Activated naive CD8-positive, alpha-beta T cell (primary cell): ENCODE measurements around the gene MTAP.
A peak's percentile ranks its signal among the peaks of the same experiment; 100 is the strongest.

Experiments used
- H3K27ac Mint-ChIP-seq: one replicate; pipeline ENCODE4 v1.8.0; 2021; ENCODE audit warnings: mixed read lengths
- H3K27me3 Mint-ChIP-seq: one replicate; pipeline ENCODE4 v1.8.0; 2021; ENCODE audit warnings: mixed read lengths
- H3K36me3 Mint-ChIP-seq: one replicate; pipeline ENCODE4 v1.8.0; 2021; ENCODE audit warnings: mixed read lengths
- H3K4me1 Mint-ChIP-seq: one replicate; pipeline ENCODE4 v1.8.0; 2021; ENCODE audit warnings: low read depth, mixed read lengths
- H3K4me3 Mint-ChIP-seq: one replicate; pipeline ENCODE4 v1.8.0; 2021; ENCODE audit warnings: mild to moderate bottlenecking, mixed read lengths
- H3K9me3 Mint-ChIP-seq: one replicate; pipeline ENCODE4 v1.8.0; 2021; ENCODE audit warnings: low read depth, mixed read lengths

The MTAP gene

GRCh38 chr9:21789541-21790037 is 12.8 kb upstream of the MTAP start:
- Mint-ChIP-seq H3K4me1 (peaks cover 3% of the 10 kb centered on the region), H3K4me3 (peak overlapping the region; percentile 74), H3K36me3 (no peaks in the 10 kb centered on the region), H3K9me3 (no peaks in the 10 kb centered on the region), H3K27ac (peak overlapping the region; percentile 89), H3K27me3 (peaks cover 4% of the 10 kb centered on the region)

- H3K4me1 Mint-ChIP-seq, result no peaks in the 10 kb centered on the region
- no peaks in the 10 kb centered on the region for H3K36me3 Mint-ChIP-seq
- H3K27me3 Mint-ChIP-seq, result peaks cover 11% of the 10 kb centered on the region
These were observed 7.0 kb upstream of the MTAP start for GRCh38 chr9:21795483-21795882.

GRCh38 chr9:21796768-21797167 is 5.7 kb upstream of the MTAP start:
- peaks cover 9% of the 10 kb centered on the region for H3K27me3 Mint-ChIP-seq
- no peaks in the 10 kb centered on the region for H3K36me3 Mint-ChIP-seq
- H3K4me3 Mint-ChIP-seq, result no peak overlapping the region
- H3K27ac Mint-ChIP-seq, result no peak overlapping the region
- peaks cover 5% of the 10 kb centered on the region for H3K4me1 Mint-ChIP-seq
- H3K9me3 Mint-ChIP-seq, result no peaks in the 10 kb centered on the region

More at GRCh38 chr9:21795483-21795882, 7.0 kb upstream of the MTAP start:
- H3K9me3 Mint-ChIP-seq, result no peaks in the 10 kb centered on the region
- H3K4me3 Mint-ChIP-seq, result no peak overlapping the region
- H3K27ac Mint-ChIP-seq, result no peak overlapping the region

- Mint-ChIP-seq H3K9me3 (no peaks in the 10 kb centered on the region), H3K27me3 (peaks cover 6% of the 10 kb centered on the region), H3K4me3 (peak overlapping the region; percentile 99), H3K27ac (peak overlapping the region; percentile 96), H3K36me3 (no peaks in the 10 kb centered on the region), H3K4me1 (peaks cover 35% of the 10 kb centered on the region)
These were observed 1.3 kb upstream of the MTAP start for GRCh38 chr9:21800931-21801682.

- Mint-ChIP-seq H3K4me3 (peak overlapping the region; percentile 99), H3K9me3 (no peaks in the 10 kb centered on the region), H3K27ac (peak overlapping the region; percentile 96), H3K4me1 (peaks cover 39% of the 10 kb centered on the region), H3K27me3 (peaks cover 5% of the 10 kb centered on the region), H3K36me3 (no peaks in the 10 kb centered on the region)
These were observed 586 bp upstream of the MTAP start for GRCh38 chr9:21801683-21802417.

- Mint-ChIP-seq H3K4me1 (peaks cover 43% of the 10 kb centered on the region), H3K9me3 (no peaks in the 10 kb centered on the region), H3K27ac (peak overlapping the region; percentile 99)
These were observed 1.2 kb downstream of the MTAP start for GRCh38 chr9:21803649-21804048.

GRCh38 chr9:21804331-21804730 is 1.9 kb downstream of the MTAP start:
- no peaks in the 10 kb centered on the region for H3K36me3 Mint-ChIP-seq
- peak overlapping the region; percentile 6 for H3K27ac Mint-ChIP-seq
- H3K4me3 Mint-ChIP-seq, result peak overlapping the region; percentile 99
- peaks cover 46% of the 10 kb centered on the region for H3K4me1 Mint-ChIP-seq
- H3K27me3 Mint-ChIP-seq, result peaks cover 2% of the 10 kb centered on the region
- no peaks in the 10 kb centered on the region for H3K9me3 Mint-ChIP-seq

More at GRCh38 chr9:21803649-21804048, 1.2 kb downstream of the MTAP start:
- H3K36me3 Mint-ChIP-seq, result no peaks in the 10 kb centered on the region
- H3K4me3 Mint-ChIP-seq, result peak overlapping the region; percentile 99
- peaks cover 2% of the 10 kb centered on the region for H3K27me3 Mint-ChIP-seq

GRCh38 chr9:21804791-21805190 is 2.4 kb downstream of the MTAP start:
- Mint-ChIP-seq H3K4me3 (peak overlapping the region; percentile 56), H3K27me3 (peaks cover 2% of the 10 kb centered on the region), H3K36me3 (no peaks in the 10 kb centered on the region), H3K27ac (peak overlapping the region; percentile 12), H3K9me3 (no peaks in the 10 kb centered on the region), H3K4me1 (peaks cover 47% of the 10 kb centered on the region)

- no peaks in the 10 kb centered on the region for H3K27me3 Mint-ChIP-seq
- peaks cover 50% of the 10 kb centered on the region for H3K4me1 Mint-ChIP-seq
- H3K27ac Mint-ChIP-seq, result peak overlapping the region; percentile 77
- no peak overlapping the region for H3K4me3 Mint-ChIP-seq
- H3K9me3 Mint-ChIP-seq, result no peaks in the 10 kb centered on the region
- H3K36me3 Mint-ChIP-seq, result peaks cover 2% of the 10 kb centered on the region
These were observed 4.2 kb downstream of the MTAP start for GRCh38 chr9:21806644-21807043.

GRCh38 chr9:21810388-21810787 is 8.0 kb downstream of the MTAP start:
- Mint-ChIP-seq H3K4me3 (no peak overlapping the region), H3K4me1 (peaks cover 48% of the 10 kb centered on the region), H3K36me3 (peaks cover 2% of the 10 kb centered on the region), H3K27me3 (no peaks in the 10 kb centered on the region), H3K27ac (peak overlapping the region; percentile 83), H3K9me3 (no peaks in the 10 kb centered on the region)

GRCh38 chr9:21810881-21811280 is 8.4 kb downstream of the MTAP start:
- Mint-ChIP-seq H3K4me1 (peaks cover 43% of the 10 kb centered on the region), H3K4me3 (no peak overlapping the region), H3K27ac (no peak overlapping the region), H3K27me3 (no peaks in the 10 kb centered on the region), H3K36me3 (peaks cover 2% of the 10 kb centered on the region), H3K9me3 (no peaks in the 10 kb centered on the region)

GRCh38 chr9:21811914-21812313 is 9.5 kb downstream of the MTAP start:
- Mint-ChIP-seq H3K36me3 (peaks cover 3% of the 10 kb centered on the region), H3K27me3 (no peaks in the 10 kb centered on the region), H3K27ac (peak overlapping the region; percentile 54), H3K9me3 (no peaks in the 10 kb centered on the region), H3K4me1 (peaks cover 36% of the 10 kb centered on the region), H3K4me3 (no peak overlapping the region)

- Mint-ChIP-seq H3K36me3 (peaks cover 6% of the 10 kb centered on the region), H3K27ac (peak overlapping the region; percentile 50), H3K27me3 (no peaks in the 10 kb centered on the region), H3K4me3 (no peak overlapping the region), H3K4me1 (peaks cover 36% of the 10 kb centered on the region), H3K9me3 (no peaks in the 10 kb centered on the region)
These were observed 10.0 kb downstream of the MTAP start for GRCh38 chr9:21812415-21812814.

- Mint-ChIP-seq H3K9me3 (no peaks in the 10 kb centered on the region), H3K27ac (peak overlapping the region; percentile 50), H3K4me1 (peaks cover 35% of the 10 kb centered on the region), H3K27me3 (no peaks in the 10 kb centered on the region), H3K4me3 (no peak overlapping the region), H3K36me3 (peaks cover 8% of the 10 kb centered on the region)
These were observed 10.6 kb downstream of the MTAP start for GRCh38 chr9:21812946-21813568.
